ENCODE results near the gene CHAT. TPM values are rescaled to one million over a fixed set of nuclear protein-coding genes. Genes with fewer than 3 reads are reported as not detected.

CHAT gene
- total RNA-seq, 1 experiment from 2014 or later, result not detected

DNA sequence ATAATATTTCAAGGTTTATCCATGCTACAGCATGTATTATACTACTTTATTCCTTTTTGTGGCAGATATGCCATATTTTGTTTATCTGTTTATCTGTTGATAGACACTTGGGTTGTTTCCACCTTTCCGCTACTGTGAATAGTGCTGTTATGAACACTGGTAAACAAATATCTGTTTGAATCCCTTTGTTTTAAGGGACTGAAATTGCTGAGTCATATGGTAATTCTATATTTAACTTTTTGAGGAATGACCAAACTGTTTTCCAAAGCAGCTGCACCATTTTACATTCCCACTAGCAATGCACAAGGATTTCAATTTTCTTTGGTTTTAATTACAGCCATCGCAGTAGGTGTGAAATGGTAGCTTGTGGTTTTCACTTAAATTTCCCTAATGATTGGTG lies 69.0 kb downstream of the CHAT start:
- ChIA-PET POLR2A (no interaction called here), CTCF (interaction anchor here (1.1 kb wide), 1 partner anchor 23 kb away, joined by 3 read pairs; no protein-coding TSS in a partner anchor)
- DNase-seq (ENCODE audit: unreplicated experiment), result no peak
- BruUV-seq (replicated peaks), result no TSS peak
- peaks cover 47% of the 10 kb centered on the region for H3K27me3 Mint-ChIP-seq (ENCODE audit: insufficient read depth, unreplicated experiment)
- TF ChIP-seq CTCF (IDR thresholded peaks at IDR 0.05; ENCODE audit: unreplicated experiment), result no peak
- no peaks in the 10 kb centered on the region for H3K4me1 Mint-ChIP-seq (ENCODE audit: insufficient read depth, unreplicated experiment)
- H3K4me3 Mint-ChIP-seq (ENCODE audit: unreplicated experiment), result no peak overlapping the region
- H3K9me3 Mint-ChIP-seq (ENCODE audit: unreplicated experiment), result peaks cover 6% of the 10 kb centered on the region
- no peaks in the 10 kb centered on the region for H3K36me3 Mint-ChIP-seq (ENCODE audit: insufficient read depth, unreplicated experiment)
- H3K27ac Mint-ChIP-seq (ENCODE audit: low read depth, unreplicated experiment), result no peak overlapping the region
- intact Hi-C loops (cut with micrococcal nuclease), result no loop called here

GRCh38 chr10:49686651-49687050 lies 72.8 kb downstream of the CHAT start:
- Mint-ChIP-seq H3K4me3 (ENCODE audit: unreplicated experiment) (no peak overlapping the region), H3K27ac (ENCODE audit: low read depth, unreplicated experiment) (no peak overlapping the region), H3K27me3 (ENCODE audit: insufficient read depth, unreplicated experiment) (peaks cover 47% of the 10 kb centered on the region), H3K9me3 (ENCODE audit: unreplicated experiment) (peaks cover 11% of the 10 kb centered on the region), H3K36me3 (ENCODE audit: insufficient read depth, unreplicated experiment) (no peaks in the 10 kb centered on the region), H3K4me1 (ENCODE audit: insufficient read depth, unreplicated experiment) (peaks cover 10% of the 10 kb centered on the region)
- no TSS peak for BruUV-seq (replicated peaks)
- ChIA-PET CTCF (no interaction called here), POLR2A (no interaction called here)
- intact Hi-C loops (cut with micrococcal nuclease), result no loop called here
- DNase-seq (ENCODE audit: unreplicated experiment), result no peak
- TF ChIP-seq CTCF (IDR thresholded peaks at IDR 0.05; ENCODE audit: unreplicated experiment), result no peak

GRCh38 chr10:49688261-49688846 lies 74.5 kb downstream of the CHAT start:
- BruUV-seq (replicated peaks), result no TSS peak
- Mint-ChIP-seq H3K9me3 (ENCODE audit: unreplicated experiment) (peaks cover 11% of the 10 kb centered on the region), H3K27ac (ENCODE audit: low read depth, unreplicated experiment) (no peak overlapping the region), H3K27me3 (ENCODE audit: insufficient read depth, unreplicated experiment) (peaks cover 41% of the 10 kb centered on the region), H3K4me3 (ENCODE audit: unreplicated experiment) (no peak overlapping the region), H3K4me1 (ENCODE audit: insufficient read depth, unreplicated experiment) (peaks cover 10% of the 10 kb centered on the region), H3K36me3 (ENCODE audit: insufficient read depth, unreplicated experiment) (no peaks in the 10 kb centered on the region)
- intact Hi-C loops (cut with micrococcal nuclease), result no loop called here
- no peak for TF ChIP-seq CTCF (IDR thresholded peaks at IDR 0.05; ENCODE audit: unreplicated experiment)
- CTCF ChIA-PET, result interaction anchor here (0.5 kb wide), 1 partner anchor 28 kb away, joined by 3 read pairs; no protein-coding TSS in a partner anchor
- POLR2A ChIA-PET, result no interaction called here
- DNase-seq (ENCODE audit: unreplicated experiment), result no peak

GRCh38 chr10:49688920-49689319 lies 75.1 kb downstream of the CHAT start:
- peaks cover 11% of the 10 kb centered on the region for H3K9me3 Mint-ChIP-seq (ENCODE audit: unreplicated experiment)
- intact Hi-C loops (cut with micrococcal nuclease), result no loop called here
- BruUV-seq (replicated peaks), result no TSS peak
- H3K27ac Mint-ChIP-seq (ENCODE audit: low read depth, unreplicated experiment), result no peak overlapping the region
- no peak for TF ChIP-seq CTCF (IDR thresholded peaks at IDR 0.05; ENCODE audit: unreplicated experiment)
- no peak for DNase-seq (ENCODE audit: unreplicated experiment)
- H3K36me3 Mint-ChIP-seq (ENCODE audit: insufficient read depth, unreplicated experiment), result no peaks in the 10 kb centered on the region
- peaks cover 41% of the 10 kb centered on the region for H3K27me3 Mint-ChIP-seq (ENCODE audit: insufficient read depth, unreplicated experiment)
- ChIA-PET CTCF (no interaction called here), POLR2A (no interaction called here)
- peaks cover 10% of the 10 kb centered on the region for H3K4me1 Mint-ChIP-seq (ENCODE audit: insufficient read depth, unreplicated experiment)
- H3K4me3 Mint-ChIP-seq (ENCODE audit: unreplicated experiment), result no peak overlapping the region

Data from MCF 10A (cell line).